GM12878 (cell line): ENCODE results near the gene IAPP. TPM values are rescaled to one million over a fixed set of nuclear protein-coding genes. Genes with fewer than 3 reads are reported as not detected.
"Not testable (repeated sequence)": the region's sequence is repeated elsewhere in the genome, so short reads cannot be mapped to it uniquely, and the experiment has no call there.

Source experiments
- ATAC-seq: fragments of 200-7000 bp; cut with Tn5 transposase; 3 replicates; pipeline ENCODE4 v1.9.1; 2020; ENCODE audit warnings: mild to moderate bottlenecking, moderate library complexity
- BruUV-seq: library from RNA; stranded (reverse); fragments of 400-500 nt; replicated peaks from 2 replicates; lab custom pipeline; 2021; lab: Mats Ljungman, UMichigan
- CTCF ChIA-PET: fragments of 300-600 bp; sonication (Branson Sonifier 250); formaldehyde crosslinking; extraction: SDS; loops from one replicate; lab custom pipeline; 2021; ENCODE audit warnings: inconsistent platforms; lab: Yijun Ruan, JAX
- POLR2A ChIA-PET: fragments of 350-600 bp; formaldehyde crosslinking; extraction: SDS; loops from one replicate; lab custom pipeline; 2021; ENCODE audit warnings: inconsistent platforms; lab: Charles Lee
- RAD21 ChIA-PET: fragments of 300-600 bp; sonication (Branson Sonifier 250); formaldehyde crosslinking; loops from one replicate; lab custom pipeline; 2023; ENCODE audit warnings: antibody characterized with exemption; ENCODE audit not compliant: unreplicated experiment; lab: Charles Lee
- SMC1A ChIA-PET: fragments of 300-600 bp; sonication (Branson Sonifier 250); formaldehyde crosslinking; loops from one replicate; lab custom pipeline; 2023; ENCODE audit not compliant: unreplicated experiment, uncharacterized antibody; lab: Charles Lee
- DNase-seq: peaks from one replicate; pipeline ENCODE4 v3.0.0-alpha.2; 2011; ENCODE audit warnings: low read depth, low spot score
- FAIRE-seq: peaks from 3 replicates; lab custom pipeline; 2011; peaks lifted over from hg19 to GRCh38; lab: Jason Lieb, UNC
- H2AFZ ChIP-seq: 2 replicates; pipeline ENCODE4 v1.6.0; 2011; ENCODE audit warnings: low read depth, low read length, control low read depth; ENCODE audit not compliant: control insufficient read depth
- H3K27ac ChIP-seq: 2 replicates; pipeline ENCODE4 v1.5.1; 2011; ENCODE audit warnings: control low read depth; ENCODE audit not compliant: control insufficient read depth, insufficient read depth
- H3K27me3 ChIP-seq, 2 experiments: replicated peaks in 1 of 2; 2 replicates each; pipeline versions ENCODE4 v1.6.0 to v1.6.1; 2011; ENCODE audit warnings: low read length in 1 of 2; ENCODE audit not compliant: control insufficient read depth in 2 of 2, insufficient read depth in 2 of 2
- H3K36me3 ChIP-seq, 2 experiments: 2 replicates each; pipeline ENCODE4 v1.5.1; 2011; ENCODE audit warnings: low read length in 1 of 2; ENCODE audit not compliant: control insufficient read depth in 2 of 2, insufficient read depth in 2 of 2
- H3K4me1 ChIP-seq: 2 replicates; pipeline ENCODE4 v1.6.1; 2011; ENCODE audit warnings: mild to moderate bottlenecking, low read length, moderate library complexity, mixed read lengths; ENCODE audit not compliant: control insufficient read depth, insufficient read depth
- H3K4me2 ChIP-seq: 2 replicates; pipeline ENCODE4 v1.6.0; 2011; ENCODE audit warnings: control low read depth; ENCODE audit not compliant: control insufficient read depth, insufficient read depth
- H3K4me3 ChIP-seq: fragments of 200-600 bp; sonication (generic); 2 replicates; pipeline ENCODE4 v1.5.1; 2016
- H3K79me2 ChIP-seq: 2 replicates; pipeline ENCODE4 v1.6.0; 2011; ENCODE audit warnings: low read length; ENCODE audit not compliant: control insufficient read depth, insufficient read depth
- H3K9ac ChIP-seq: 2 replicates; pipeline ENCODE4 v1.8.0; 2011; ENCODE audit warnings: low read length, control low read depth, mixed read lengths; ENCODE audit not compliant: control insufficient read depth, insufficient read depth
- H3K9me3 ChIP-seq: replicated peaks from 3 replicates; pipeline ENCODE4 v1.5.1; 2011; ENCODE audit warnings: mild to moderate bottlenecking, low read length; ENCODE audit not compliant: control insufficient read depth, insufficient read depth
- H4K20me1 ChIP-seq: 2 replicates; pipeline ENCODE4 v1.6.0; 2011; ENCODE audit not compliant: control insufficient read depth, insufficient read depth
- CBX3 ChIP-seq: fragments of 200-600 bp; sonication (generic); IDR thresholded peaks from 2 replicates; pipeline ENCODE4 v1.6.1; 2016; ENCODE audit warnings: low read depth, borderline replicate concordance
- GABPA ChIP-seq: IDR thresholded peaks from 2 replicates; pipeline ENCODE4 v1.6.1; 2014; ENCODE audit warnings: antibody characterized with exemption, low read depth, mild to moderate bottlenecking, inconsistent platforms
- IKZF2 ChIP-seq, 2 experiments: fragments of 450-650 bp; IDR thresholded peaks; 2 replicates each; pipeline ENCODE4 v1.6.1; 2017; ENCODE audit warnings: mild to moderate bottlenecking in 2 of 2, moderate library complexity in 2 of 2
- MTA3 ChIP-seq: IDR thresholded peaks from 2 replicates; pipeline ENCODE4 v1.6.1; 2012; ENCODE audit warnings: low read length, inconsistent platforms, borderline replicate concordance
- NBN ChIP-seq: fragments of 450-650 bp; IDR thresholded peaks from 2 replicates; pipeline ENCODE4 v1.6.1; 2016
- RAD51 ChIP-seq: fragments of 450-650 bp; IDR thresholded peaks from 2 replicates; pipeline ENCODE4 v1.6.1; 2016; ENCODE audit warnings: moderate library complexity, mild to moderate bottlenecking, inconsistent platforms
- RELB ChIP-seq: fragments of 450-650 bp; IDR thresholded peaks from 2 replicates; pipeline ENCODE4 v1.6.1; 2017; ENCODE audit warnings: low read depth, mild to moderate bottlenecking, moderate library complexity
- SMC3 ChIP-seq: IDR thresholded peaks from 2 replicates; pipeline ENCODE4 v1.6.1; 2011; ENCODE audit warnings: low read length, improper control_type of control experiment, borderline replicate concordance
- ZBED1 ChIP-seq: IDR thresholded peaks from 2 replicates; pipeline ENCODE4 v1.6.1; 2016; ENCODE audit warnings: borderline replicate concordance
- ZBTB11 ChIP-seq: fragments of 450-650 bp; formaldehyde crosslinking; IDR thresholded peaks from 2 replicates; pipeline ENCODE4 v1.5.0; 2022; ENCODE audit warnings: mild to moderate bottlenecking, missing genetic modification characterization
- ZNF207 ChIP-seq: fragments of 450-650 bp; IDR thresholded peaks from 2 replicates; pipeline ENCODE4 v1.6.1; 2014; ENCODE audit warnings: antibody characterized with exemption, mild to moderate bottlenecking, borderline replicate concordance
- ZNF24 ChIP-seq: fragments of 450-650 bp; IDR thresholded peaks from 2 replicates; pipeline ENCODE4 v1.6.1; 2017; ENCODE audit warnings: antibody characterized with exemption, mild to moderate bottlenecking
- WGBS: methylation state at CpG from one replicate; pipeline ENCODE4 v1.1.6; 2016; ENCODE audit warnings: low lambda C conversion rate; ENCODE audit not compliant: insufficient replicate concordance, insufficient coverage; ENCODE audit errors: missing lambda C conversion rate; 5-methylcytosine and 5-hydroxymethylcytosine counted together
- in situ Hi-C: fragments of 300-500 bp; cut with MboI; formaldehyde crosslinking; loops from 9 replicates; pipeline ENCODE4 v1.14.3; 2018; ENCODE audit warnings: mixed read lengths
- intact Hi-C: fragments of 100-400 bp; cut with micrococcal nuclease; formaldehyde crosslinking; loops from one replicate; pipeline ENCODE4 v1.14.2; 2022; ENCODE audit not compliant: unreplicated experiment
- polyA plus RNA-seq, 11 experiments: library from polyadenylated mRNA; depleted of rRNA in 4 of 11; unstranded in 6 of 11; stranded (reverse) in 5 of 11; fragments of >200 nt; fragmentation: Nextera tagmentation in 4 of 11; fragmentation: Illumina TruSeq in 1 of 11; extraction: Ambion mirVana in 4 of 11; extraction: Trizol in 1 of 11; gene quantifications; 1 replicate in 1 of 11; 2 replicates in 10 of 11; pipeline versions ENCODE4 v1.2.1 to v1.2.3, GENCODE V29; 2011 to 2016; ENCODE audit warnings: inconsistent platforms in 2 of 11, missing spikeins in 2 of 11, low read depth in 1 of 11
- total RNA-seq, 4 experiments: library from RNA; depleted of rRNA in 3 of 4; stranded (reverse); fragments of >200 nt in 3 of 4; fragmentation: Illumina TruSeq in 1 of 4; extraction: Trizol in 1 of 4; gene quantifications; 2 replicates each; pipeline versions ENCODE4 v1.2.1 to v1.2.3, GENCODE V29; 2013 to 2021

IAPP gene
- total and polyA plus RNA-seq, 10 of the 15 experiments (the other 5 are each of a cell fraction or from before 2014, with no cell fraction given): not detected

- H3K9me3 ChIP-seq: no peaks in the 10 kb centered on the region
- in situ Hi-C loops: no loop called here
- FAIRE-seq (no peak), DNase-seq (no peak), ATAC-seq (no peak)
- H2AFZ ChIP-seq: no peak overlapping the region
- no peak overlapping the region for H3K4me2 ChIP-seq
- no peaks in the 10 kb centered on the region for H3K79me2 ChIP-seq
- no peak overlapping the region for H3K9ac ChIP-seq
- ChIA-PET POLR2A (no interaction called here), RAD21 (no interaction called here), SMC1A (no interaction called here), CTCF (no interaction called here)
- no peak for TF ChIP-seq ZBED1
- TF ChIP-seq ZNF207: no peak
- no peak for TF ChIP-seq SMC3
- TF ChIP-seq IKZF2 (IDR thresholded peaks at IDR 0.05): no peak
- TF ChIP-seq ZNF24: no peak
- no peak for TF ChIP-seq MTA3
- no peak for TF ChIP-seq RAD51
- no peak for TF ChIP-seq RELB
- TF ChIP-seq GABPA: no peak
- TF ChIP-seq NBN: no peak
- no peak for TF ChIP-seq CBX3
- TF ChIP-seq ZBTB11 (CRISPR knock-in tag): no peak
- 0% methylated on average over 1 of the region's 1 CpG for WGBS
- no peaks in the 10 kb centered on the region for H3K36me3 ChIP-seq
- BruUV-seq: no TSS peak
- H3K27me3 ChIP-seq: no peaks in the 10 kb centered on the region
- H3K27ac ChIP-seq: no peak overlapping the region
- H3K4me3 ChIP-seq: no peak overlapping the region
- no peaks in the 10 kb centered on the region for H4K20me1 ChIP-seq
- no peaks in the 10 kb centered on the region for H3K4me1 ChIP-seq
- intact Hi-C loops: no loop called here
These were observed 18.1 kb upstream of the IAPP start for GRCh38 chr12:21354641-21355040.

GRCh38 chr12:21360632-21361031, 12.1 kb upstream of the IAPP start:
- intact Hi-C loops, H3K79me2 ChIP-seq, H3K27me3 ChIP-seq, H3K27ac ChIP-seq, FAIRE-seq, in situ Hi-C loops, H3K36me3 ChIP-seq, H3K9me3 ChIP-seq, DNase-seq, H3K4me3 ChIP-seq, H3K4me2 ChIP-seq, H4K20me1 ChIP-seq, H3K9ac ChIP-seq, CTCF ChIA-PET, BruUV-seq, RAD21 ChIA-PET, H3K4me1 ChIP-seq, POLR2A ChIA-PET, ATAC-seq, H2AFZ ChIP-seq: not testable (repeated sequence)
- 51% methylated on average over 10 of the region's 10 CpGs for WGBS
- SMC1A ChIA-PET: interaction anchor here (0.7 kb wide), 1 partner anchor 132 kb away, joined by 3 read pairs; no protein-coding TSS in a partner anchor
